Uterus (tissue), 2 donors: ENCODE measurements around the gene PCTP.

Source experiments
- POLR2A ChIP-seq, 2 donors: fragments of 450-650 bp; IDR thresholded peaks; one replicate each; pipeline ENCODE4 v1.6.1; 2016; ENCODE audit warnings: antibody characterized with exemption in 2 of 2, mild to moderate bottlenecking in 1 of 2, moderate library complexity in 1 of 2
- TF ChIP-seq, protein P1 (sequence below), 4 experiments: fragments of 200-600 bp in 2 of 4; fragments of 450-650 bp in 2 of 4; sonication (generic) in 2 of 4; IDR thresholded peaks; one replicate each; pipeline ENCODE4 v1.5.1; 2016 to 2019; ENCODE audit warnings: antibody characterized with exemption in 4 of 4, mild to moderate bottlenecking in 2 of 4, moderate library complexity in 1 of 4

- TF ChIP-seq, protein P1, sequence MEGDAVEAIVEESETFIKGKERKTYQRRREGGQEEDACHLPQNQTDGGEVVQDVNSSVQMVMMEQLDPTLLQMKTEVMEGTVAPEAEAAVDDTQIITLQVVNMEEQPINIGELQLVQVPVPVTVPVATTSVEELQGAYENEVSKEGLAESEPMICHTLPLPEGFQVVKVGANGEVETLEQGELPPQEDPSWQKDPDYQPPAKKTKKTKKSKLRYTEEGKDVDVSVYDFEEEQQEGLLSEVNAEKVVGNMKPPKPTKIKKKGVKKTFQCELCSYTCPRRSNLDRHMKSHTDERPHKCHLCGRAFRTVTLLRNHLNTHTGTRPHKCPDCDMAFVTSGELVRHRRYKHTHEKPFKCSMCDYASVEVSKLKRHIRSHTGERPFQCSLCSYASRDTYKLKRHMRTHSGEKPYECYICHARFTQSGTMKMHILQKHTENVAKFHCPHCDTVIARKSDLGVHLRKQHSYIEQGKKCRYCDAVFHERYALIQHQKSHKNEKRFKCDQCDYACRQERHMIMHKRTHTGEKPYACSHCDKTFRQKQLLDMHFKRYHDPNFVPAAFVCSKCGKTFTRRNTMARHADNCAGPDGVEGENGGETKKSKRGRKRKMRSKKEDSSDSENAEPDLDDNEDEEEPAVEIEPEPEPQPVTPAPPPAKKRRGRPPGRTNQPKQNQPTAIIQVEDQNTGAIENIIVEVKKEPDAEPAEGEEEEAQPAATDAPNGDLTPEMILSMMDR (IDR thresholded peaks at IDR 0.05) = no peak
- no peak for TF ChIP-seq POLR2A (IDR thresholded peaks at IDR 0.05)
These were observed 20.5 kb upstream of the PCTP start for GRCh38 chr17:55730380-55730779.
